SK-N-SH treated with all-trans-retinoic acid at 6 μM for 48 hours (cell line): Measurements from ENCODE around the gene FBXL22.

Source experiments
- ARNTL ChIP-seq: fragments of 450-650 bp; formaldehyde crosslinking; IDR thresholded peaks from 2 replicates; pipeline ENCODE4 v1.5.0; 2020; ENCODE audit warnings: low read depth, mild to moderate bottlenecking, moderate library complexity, borderline replicate concordance
- OSR1 ChIP-seq: fragments of 250-450 bp; sonication (Bioruptor Pico); IDR thresholded peaks from 2 replicates; pipeline ENCODE4 v1.8.0; 2022; ENCODE audit warnings: moderate library complexity, mild to moderate bottlenecking, inconsistent platforms
- RARB ChIP-seq: fragments of 250-450 bp; sonication (Bioruptor Pico); IDR thresholded peaks from 2 replicates; pipeline ENCODE4 v1.8.0; 2021; ENCODE audit warnings: mild to moderate bottlenecking, moderate library complexity
- SNAI2 ChIP-seq: fragments of 250-450 bp; sonication (Bioruptor Pico); IDR thresholded peaks from 2 replicates; pipeline ENCODE4 v1.5.0; 2020; ENCODE audit warnings: mild to moderate bottlenecking, moderate library complexity
- TCF4 ChIP-seq: fragments of 250-450 bp; sonication (Bioruptor Pico); IDR thresholded peaks from 2 replicates; pipeline ENCODE4 v1.8.0; 2021; ENCODE audit warnings: mild to moderate bottlenecking, moderate library complexity, borderline replicate concordance
- TSHZ2 ChIP-seq: fragments of 250-450 bp; sonication (Bioruptor Pico); IDR thresholded peaks from 2 replicates; pipeline ENCODE4 v1.5.0; 2020; ENCODE audit warnings: mild to moderate bottlenecking, moderate library complexity
- ZC3H10 ChIP-seq: fragments of 250-450 bp; sonication (Bioruptor Pico); IDR thresholded peaks from 2 replicates; pipeline ENCODE4 v1.5.1; 2021; ENCODE audit warnings: mild to moderate bottlenecking, moderate library complexity
- ZFP3 ChIP-seq: fragments of 250-450 bp; sonication (Bioruptor Pico); IDR thresholded peaks from 2 replicates; pipeline ENCODE4 v1.5.0; 2020; ENCODE audit warnings: mild to moderate bottlenecking, moderate library complexity
- ZFP30 ChIP-seq: fragments of 450-650 bp; formaldehyde crosslinking; IDR thresholded peaks from 2 replicates; pipeline ENCODE4 v1.5.0; 2022; ENCODE audit warnings: mild to moderate bottlenecking, moderate library complexity
- ZNF565 ChIP-seq: fragments of 450-650 bp; formaldehyde crosslinking; conservative IDR thresholded peaks from 2 replicates; pipeline ENCODE4 v1.5.0; 2020; ENCODE audit warnings: low read depth, mild to moderate bottlenecking, moderate library complexity
- ZNF70 ChIP-seq: fragments of 450-650 bp; formaldehyde crosslinking; IDR thresholded peaks from 2 replicates; pipeline ENCODE4 v1.5.0; 2020; ENCODE audit warnings: mild to moderate bottlenecking, moderate library complexity

- TF ChIP-seq ZNF70 = no peak
- no peak for TF ChIP-seq SNAI2 (CRISPR knock-in tag)
- TF ChIP-seq OSR1 (CRISPR knock-in tag) = no peak
- no peak for TF ChIP-seq RARB
- no peak for TF ChIP-seq ZNF565 (CRISPR knock-in tag)
- no peak for TF ChIP-seq ZFP30
- no peak for TF ChIP-seq ARNTL (CRISPR knock-in tag)
- no peak for TF ChIP-seq ZC3H10 (CRISPR knock-in tag)
- no peak for TF ChIP-seq TCF4 (CRISPR knock-in tag)
- no peak for TF ChIP-seq TSHZ2 (CRISPR knock-in tag)
- no peak for TF ChIP-seq ZFP3 (CRISPR knock-in tag)
These were observed 33.0 kb downstream of the FBXL22 start for GRCh38 chr15:63630036-63630751.
